Measurements from ENCODE around the gene SRMS. TPM values are rescaled to one million over a fixed set of nuclear protein-coding genes. Genes with fewer than 3 reads are reported as not detected.

The SRMS gene
- total RNA-seq, 1 donor from 2014 or later, result not detected

- Mint-ChIP-seq H3K9me3 (no peaks in the 10 kb centered on the region), H3K27ac (no peak overlapping the region), H3K27me3 (no peaks in the 10 kb centered on the region), H3K36me3 (peaks cover 3% of the 10 kb centered on the region), H3K4me1 (ENCODE audit: unreplicated experiment) (peaks cover 3% of the 10 kb centered on the region), H3K4me3 (peak overlapping the region; percentile 55)
- no peak for DNase-seq (ENCODE audit: extremely low spot score, unreplicated experiment)
- TF ChIP-seq CTCF (conservative IDR thresholded peaks at IDR 0.05), result no peak
Measured at GRCh38 chr20:63556873-63557478, 9.4 kb upstream of the SRMS start.

GRCh38 chr20:63555661-63556381, 8.3 kb upstream of the SRMS start:
- Mint-ChIP-seq H3K4me1 (ENCODE audit: unreplicated experiment) (peaks cover 3% of the 10 kb centered on the region), H3K4me3 (no peak overlapping the region), H3K27ac (no peak overlapping the region), H3K9me3 (no peaks in the 10 kb centered on the region), H3K36me3 (peaks cover 3% of the 10 kb centered on the region), H3K27me3 (no peaks in the 10 kb centered on the region)
- DNase-seq (ENCODE audit: extremely low spot score, unreplicated experiment), result no peak
- TF ChIP-seq CTCF (conservative IDR thresholded peaks at IDR 0.05), result no peak

GRCh38 chr20:63554361-63555278, 7.1 kb upstream of the SRMS start:
- Mint-ChIP-seq H3K9me3 (no peaks in the 10 kb centered on the region), H3K4me1 (ENCODE audit: unreplicated experiment) (peaks cover 3% of the 10 kb centered on the region), H3K27ac (no peak overlapping the region), H3K4me3 (peak overlapping the region; percentile 74), H3K27me3 (no peaks in the 10 kb centered on the region), H3K36me3 (no peaks in the 10 kb centered on the region)
- DNase-seq (ENCODE audit: extremely low spot score, unreplicated experiment), result no peak
- TF ChIP-seq CTCF (conservative IDR thresholded peaks at IDR 0.05), result no peak

- Mint-ChIP-seq H3K36me3 (no peaks in the 10 kb centered on the region), H3K27ac (no peak within 1 kb of the TSS), H3K27me3 (no peaks in the 10 kb centered on the region), H3K4me1 (ENCODE audit: unreplicated experiment) (peaks cover 3% of the 10 kb centered on the region), H3K9me3 (no peaks in the 10 kb centered on the region), H3K4me3 (peak within 1 kb of the TSS; percentile 74)
- no peak for TF ChIP-seq CTCF (conservative IDR thresholded peaks at IDR 0.05)
- DNase-seq (ENCODE audit: extremely low spot score, unreplicated experiment), result no peak
Measured at GRCh38 chr20:63553933-63554290, 6.4 kb upstream of the SRMS start, which contains the start of gene FNDC11. Gene FNDC11 (plus strand): TSS chr20:63554159. CDS start chr20:63555664, 1,505 bp downstream.

- H3K27me3 Mint-ChIP-seq, result no peaks in the 10 kb centered on the region
- peak overlapping the region; percentile 14 for H3K4me3 Mint-ChIP-seq
- DNase-seq (ENCODE audit: extremely low spot score, unreplicated experiment), result peak; percentile 89
- peaks cover 3% of the 10 kb centered on the region for H3K4me1 Mint-ChIP-seq (ENCODE audit: unreplicated experiment)
- no peak overlapping the region for H3K27ac Mint-ChIP-seq
- no peaks in the 10 kb centered on the region for H3K36me3 Mint-ChIP-seq
- no peaks in the 10 kb centered on the region for H3K9me3 Mint-ChIP-seq
- no peak for TF ChIP-seq CTCF (conservative IDR thresholded peaks at IDR 0.05)
Measured at GRCh38 chr20:63553251-63553932, 5.8 kb upstream of the SRMS start.

Measured in type B pancreatic cell (in vitro differentiated cells).